ENCODE results near the gene HSF2BP.

GRCh38 chr21:43634618-43635017 lies 24.7 kb downstream of the HSF2BP start:
- TF ChIP-seq POLR2AphosphoS5 (IDR thresholded peaks at IDR 0.05), result no peak
- TF ChIP-seq, protein P1, sequence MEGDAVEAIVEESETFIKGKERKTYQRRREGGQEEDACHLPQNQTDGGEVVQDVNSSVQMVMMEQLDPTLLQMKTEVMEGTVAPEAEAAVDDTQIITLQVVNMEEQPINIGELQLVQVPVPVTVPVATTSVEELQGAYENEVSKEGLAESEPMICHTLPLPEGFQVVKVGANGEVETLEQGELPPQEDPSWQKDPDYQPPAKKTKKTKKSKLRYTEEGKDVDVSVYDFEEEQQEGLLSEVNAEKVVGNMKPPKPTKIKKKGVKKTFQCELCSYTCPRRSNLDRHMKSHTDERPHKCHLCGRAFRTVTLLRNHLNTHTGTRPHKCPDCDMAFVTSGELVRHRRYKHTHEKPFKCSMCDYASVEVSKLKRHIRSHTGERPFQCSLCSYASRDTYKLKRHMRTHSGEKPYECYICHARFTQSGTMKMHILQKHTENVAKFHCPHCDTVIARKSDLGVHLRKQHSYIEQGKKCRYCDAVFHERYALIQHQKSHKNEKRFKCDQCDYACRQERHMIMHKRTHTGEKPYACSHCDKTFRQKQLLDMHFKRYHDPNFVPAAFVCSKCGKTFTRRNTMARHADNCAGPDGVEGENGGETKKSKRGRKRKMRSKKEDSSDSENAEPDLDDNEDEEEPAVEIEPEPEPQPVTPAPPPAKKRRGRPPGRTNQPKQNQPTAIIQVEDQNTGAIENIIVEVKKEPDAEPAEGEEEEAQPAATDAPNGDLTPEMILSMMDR (IDR thresholded peaks at IDR 0.05), result no peak
- TF ChIP-seq POLR2A (IDR thresholded peaks at IDR 0.05), result no peak

All from stomach (tissue), 4 donors.